Glomerular visceral epithelial cell (primary cell): Measurements from ENCODE around the gene CACNA1B.

Experiments used
- DNase-seq: peaks from one replicate; pipeline ENCODE4 v3.0.0-alpha.2; 2016; ENCODE audit errors: extremely low spot score

Gene CACNA1B

DNA sequence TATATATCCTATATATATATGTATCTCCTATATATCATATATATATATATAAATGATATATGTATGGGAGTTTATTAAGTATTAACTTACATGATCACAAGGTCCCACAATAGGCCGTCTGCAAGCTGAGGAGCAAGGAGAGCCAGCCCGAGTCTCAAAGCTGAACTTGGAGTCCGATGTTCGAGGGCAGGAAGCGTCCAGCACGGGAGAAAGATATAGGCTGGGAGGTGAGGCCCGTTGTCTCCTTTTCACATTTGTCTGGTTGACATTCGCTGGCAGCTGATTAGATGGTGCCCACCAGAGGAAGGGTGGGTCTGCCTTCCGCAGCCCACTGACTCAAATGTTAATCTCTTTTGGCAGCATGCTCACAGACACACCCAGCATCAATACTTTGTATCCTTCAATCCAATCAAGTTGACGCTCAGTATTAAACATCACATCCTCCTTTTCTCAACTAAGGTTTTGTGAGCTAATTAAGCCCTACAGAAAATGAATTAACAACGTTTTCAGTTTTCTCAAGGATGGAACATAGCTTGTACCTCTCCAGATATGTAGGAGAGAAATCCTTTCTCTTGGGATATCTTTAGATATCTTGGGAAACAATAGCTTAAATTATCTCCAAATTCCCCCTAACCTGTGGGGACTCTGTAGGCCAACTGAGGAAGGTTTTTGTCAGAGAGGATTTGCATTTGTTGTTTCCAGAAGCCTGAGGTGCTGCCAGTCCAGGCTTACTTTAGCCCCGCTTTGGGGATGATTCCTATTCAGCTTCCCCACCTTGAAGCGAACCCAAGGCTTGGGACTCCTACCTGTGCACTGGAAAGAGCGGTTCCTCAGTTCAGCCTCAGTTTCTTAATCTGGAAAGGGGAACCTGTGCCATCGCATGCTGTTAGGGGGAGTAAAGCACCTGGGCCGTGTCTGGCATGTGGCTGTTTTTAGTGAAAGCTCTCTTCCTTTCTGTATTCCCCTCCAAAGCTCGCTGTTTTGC, 163.2 kb downstream of the CACNA1B start:
- no peak for DNase-seq

DNA sequence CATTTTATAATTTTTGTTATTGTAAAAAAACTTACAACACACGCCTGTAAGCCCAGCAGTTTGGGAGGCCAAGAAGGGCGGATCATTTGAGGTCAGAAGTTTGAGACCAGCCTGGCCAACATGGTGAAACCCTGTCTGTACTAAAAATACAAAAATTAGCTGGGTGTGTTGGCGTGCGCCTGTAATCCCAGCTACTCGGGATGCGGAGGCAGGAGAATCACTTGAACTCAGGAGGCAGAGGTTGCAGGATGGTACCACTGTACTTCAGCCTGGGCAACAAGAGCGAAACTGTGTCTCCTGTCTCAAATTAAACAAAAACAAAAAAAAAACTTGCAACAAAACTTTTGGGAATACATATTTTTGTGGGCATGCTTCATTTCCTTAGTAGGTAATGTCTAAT, 164.6 kb downstream of the CACNA1B start:
- DNase-seq = no peak

DNA sequence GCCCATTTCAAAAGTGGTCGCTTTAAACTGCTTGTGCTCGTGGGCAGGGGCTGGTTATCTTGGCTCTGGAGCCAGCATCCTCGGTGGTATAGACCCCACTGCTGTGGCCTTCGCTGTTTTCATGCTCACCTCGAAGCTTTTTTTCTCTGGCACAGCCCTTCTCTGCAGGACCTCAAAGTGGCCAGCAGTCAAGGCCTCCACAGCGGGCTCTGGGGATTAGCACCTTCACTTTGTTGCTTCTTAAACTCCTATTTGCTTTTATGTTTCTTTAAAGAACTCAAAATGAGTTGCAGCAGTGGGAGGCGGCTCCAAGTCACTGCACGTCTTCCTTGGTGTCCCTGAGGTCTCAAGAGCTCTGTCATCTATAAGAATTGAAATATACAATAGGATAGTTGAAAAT, 165.1 kb downstream of the CACNA1B start:
- DNase-seq = no peak

DNA sequence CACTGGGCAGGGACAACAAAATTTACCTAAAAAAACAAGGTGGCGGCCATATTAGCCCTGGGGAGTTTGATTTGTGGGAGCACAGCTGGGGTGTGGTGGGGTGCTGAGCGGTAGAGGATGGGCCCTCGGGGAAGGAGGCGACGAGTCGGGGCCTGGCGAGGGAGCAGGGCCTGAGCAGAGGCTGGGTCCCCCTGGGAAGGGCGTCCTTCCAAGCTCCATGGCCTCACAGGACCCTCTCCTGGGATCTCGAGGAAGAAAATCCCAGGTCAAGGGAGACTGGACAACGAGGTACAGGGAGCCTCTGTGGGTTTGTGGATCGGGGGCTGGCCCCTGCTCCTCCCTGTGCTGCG, 165.5 kb downstream of the CACNA1B start:
- DNase-seq = no peak

DNA sequence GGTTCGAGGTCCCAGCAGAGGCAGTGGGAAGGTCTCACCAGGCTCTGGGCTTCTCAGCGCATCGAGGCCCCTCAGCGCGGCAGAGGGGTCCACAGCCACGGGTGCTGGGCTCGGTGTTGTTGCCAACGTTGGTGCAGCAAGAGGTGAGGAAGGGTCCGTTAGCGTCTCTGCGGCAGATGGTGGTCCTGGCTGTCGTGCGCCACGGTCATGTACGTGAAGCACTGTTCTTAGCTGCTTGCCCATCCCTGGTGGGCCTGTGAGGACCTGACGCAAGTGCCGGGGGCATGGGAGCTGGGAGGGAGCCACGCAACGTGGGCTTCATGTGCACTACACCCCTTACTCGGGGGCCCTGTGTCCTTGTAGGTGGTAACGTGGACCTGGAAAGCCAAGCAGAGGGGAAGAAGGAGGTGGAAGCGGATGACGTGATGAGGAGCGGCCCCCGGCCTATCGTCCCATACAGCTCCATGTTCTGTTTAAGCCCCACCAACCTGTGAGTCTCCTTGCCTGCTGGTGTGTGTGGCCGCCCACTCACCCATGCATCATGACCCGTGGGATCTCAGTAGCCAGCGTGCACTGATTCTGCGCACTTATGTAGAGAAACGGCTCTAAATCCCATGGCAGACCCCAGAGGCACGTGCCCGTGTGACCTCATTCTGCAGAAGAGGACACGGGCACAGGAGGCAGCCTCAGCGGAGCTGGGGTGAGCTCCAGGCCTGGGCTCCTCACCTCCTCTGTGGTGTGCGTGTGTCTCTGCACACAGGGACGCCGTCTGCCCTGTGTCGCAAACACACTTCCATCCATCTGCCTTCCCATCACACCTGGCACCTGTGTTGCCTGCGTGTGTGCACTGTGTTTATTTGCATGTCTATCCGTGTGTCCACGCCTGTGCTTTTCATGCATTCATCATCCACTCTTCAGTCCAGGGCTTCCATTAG, 166.1 kb downstream of the CACNA1B start:
- no peak for DNase-seq

DNA sequence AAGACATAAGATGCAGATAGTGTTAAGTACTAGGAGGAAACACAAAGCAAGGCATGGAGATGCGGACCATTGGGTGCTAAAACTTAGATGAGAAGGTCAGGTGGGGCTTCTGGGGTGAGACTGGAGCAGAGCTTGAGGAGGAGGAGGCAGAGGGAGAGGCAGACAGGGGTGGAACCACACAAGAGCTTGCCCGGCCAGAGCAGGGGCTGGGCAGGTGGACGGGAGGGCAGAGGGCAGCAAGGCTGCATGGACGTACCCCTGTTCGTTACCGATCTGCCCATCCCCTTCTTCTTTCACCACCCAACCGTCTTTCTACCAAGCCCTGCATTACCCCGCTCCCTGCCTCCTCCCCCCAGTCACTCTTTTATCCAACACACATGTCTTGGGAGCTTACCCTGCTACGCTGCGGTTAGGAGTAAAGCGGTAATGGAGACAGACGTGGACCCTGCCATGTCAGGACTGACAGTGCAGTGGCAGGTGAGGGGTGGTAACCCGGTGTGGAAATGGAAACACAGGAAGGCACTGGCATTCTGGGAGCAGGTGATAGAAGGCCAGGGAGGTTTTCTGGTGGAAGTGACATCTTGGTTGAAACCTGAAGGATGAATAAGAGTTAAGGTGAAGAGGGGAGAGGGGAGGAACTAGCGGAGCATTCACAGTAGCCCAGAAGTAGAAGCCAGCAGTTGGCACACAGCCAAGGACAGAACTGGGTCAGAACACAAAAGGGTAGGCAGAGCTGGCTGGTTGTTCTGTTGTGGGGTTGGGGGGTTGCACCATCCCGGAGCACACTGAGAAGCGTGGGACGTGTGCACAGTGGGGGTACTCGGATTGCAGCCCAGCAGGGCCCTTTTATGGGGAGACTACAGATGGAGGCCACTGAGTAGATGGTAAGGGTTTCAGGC, 167.2 kb downstream of the CACNA1B start:
- no peak for DNase-seq

DNA sequence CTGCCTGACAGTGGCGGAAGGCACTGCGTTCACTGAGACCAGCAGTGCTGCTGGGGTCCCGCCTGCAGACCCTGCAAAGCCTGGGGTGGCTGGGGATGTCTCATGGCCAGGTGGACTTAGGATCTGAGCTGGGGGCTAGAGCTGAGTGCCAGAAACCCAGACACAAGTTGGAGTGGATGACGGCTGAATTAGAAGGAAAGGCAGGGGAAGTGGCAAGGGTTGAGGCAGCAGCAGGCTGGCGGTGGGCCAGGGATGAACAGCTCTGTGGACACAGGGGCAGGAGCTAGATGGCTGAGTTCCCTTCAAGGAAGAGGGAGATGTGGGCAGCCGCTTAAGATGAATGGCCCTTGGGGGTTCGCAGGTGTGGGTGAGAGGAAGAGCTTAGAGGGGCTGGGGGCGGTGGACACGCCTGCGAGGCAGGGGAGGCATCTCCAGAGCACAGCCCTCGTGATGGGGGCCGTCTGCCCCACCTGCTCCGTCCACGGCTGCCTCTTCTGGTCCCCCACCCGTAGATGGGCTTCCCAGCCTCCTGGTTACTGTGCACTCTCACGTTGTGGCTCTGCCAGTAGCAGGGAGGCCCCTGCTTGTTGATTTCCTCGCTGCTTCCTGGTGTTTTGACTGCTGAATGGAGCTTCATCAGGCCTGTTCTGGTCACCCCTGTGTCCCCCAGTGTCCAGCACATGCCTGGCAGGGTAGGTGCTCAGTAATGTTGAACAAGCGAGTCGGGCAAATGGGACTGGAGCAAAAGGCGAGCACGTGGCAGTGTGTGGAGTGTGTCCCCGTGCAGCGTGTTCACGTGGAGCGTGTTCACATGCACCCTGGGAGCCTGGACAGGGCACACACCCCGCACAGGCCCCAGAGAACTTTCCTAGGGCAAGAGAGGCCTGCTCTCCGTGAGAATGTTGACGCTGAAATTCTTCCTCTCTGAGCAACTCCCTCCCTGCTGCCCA, 168.2 kb downstream of the CACNA1B start:
- no peak for DNase-seq

DNA sequence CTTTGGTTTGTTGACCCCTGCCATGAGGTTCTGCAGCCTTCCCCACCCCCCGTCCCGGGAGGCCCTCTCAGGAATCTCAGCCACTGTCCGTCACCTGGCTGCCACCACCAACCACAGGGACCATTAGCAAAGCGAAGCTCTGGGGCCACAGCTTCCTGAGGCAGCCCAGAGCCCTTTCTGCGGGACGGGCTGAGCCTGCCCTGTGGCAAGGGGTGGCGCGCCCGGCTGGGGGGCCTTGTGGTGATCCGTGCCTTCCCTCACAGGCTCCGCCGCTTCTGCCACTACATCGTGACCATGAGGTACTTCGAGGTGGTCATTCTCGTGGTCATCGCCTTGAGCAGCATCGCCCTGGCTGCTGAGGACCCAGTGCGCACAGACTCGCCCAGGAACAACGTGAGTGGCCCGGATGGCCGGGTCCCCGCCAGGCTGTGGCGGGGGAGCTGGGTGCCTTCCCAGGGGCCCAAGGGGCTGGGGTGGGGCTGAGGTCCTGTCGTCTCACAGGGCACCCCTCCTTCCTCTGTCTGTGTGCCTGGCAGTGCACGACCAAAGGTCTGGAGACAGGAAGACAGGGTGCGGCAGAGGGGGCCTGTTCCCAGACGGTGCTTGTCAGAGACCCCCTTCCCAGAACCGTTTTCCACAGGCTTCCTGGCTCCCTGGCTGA, 169.2 kb downstream of the CACNA1B start:
- no peak for DNase-seq

DNA sequence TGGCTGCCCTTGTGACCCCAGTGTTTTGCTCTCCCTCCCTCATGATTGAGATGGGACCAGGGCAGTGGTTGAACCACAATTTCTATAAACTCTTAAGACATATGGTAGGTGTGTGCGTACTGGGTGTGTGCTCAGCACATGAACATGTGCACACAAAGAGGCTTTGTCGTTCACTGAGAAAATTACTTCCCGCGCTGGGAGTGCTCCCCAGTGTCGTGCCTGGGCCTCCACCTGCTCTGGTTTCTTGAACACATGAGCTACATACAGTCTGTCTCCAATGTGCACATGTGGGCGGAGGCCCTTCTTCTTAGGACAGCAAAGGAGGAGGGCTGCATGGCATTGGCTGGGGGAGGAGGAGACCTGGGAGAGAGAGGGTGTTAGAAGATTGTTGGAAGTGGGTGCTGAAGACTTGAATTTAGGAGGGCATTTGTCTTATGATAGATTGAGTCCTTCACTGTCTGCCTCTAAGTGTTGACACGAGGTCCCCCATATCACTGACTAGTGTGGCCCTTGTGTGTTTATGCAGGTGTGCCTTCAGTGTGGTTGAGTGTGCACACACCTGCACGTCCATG, 170.0 kb downstream of the CACNA1B start:
- DNase-seq = no peak

DNA sequence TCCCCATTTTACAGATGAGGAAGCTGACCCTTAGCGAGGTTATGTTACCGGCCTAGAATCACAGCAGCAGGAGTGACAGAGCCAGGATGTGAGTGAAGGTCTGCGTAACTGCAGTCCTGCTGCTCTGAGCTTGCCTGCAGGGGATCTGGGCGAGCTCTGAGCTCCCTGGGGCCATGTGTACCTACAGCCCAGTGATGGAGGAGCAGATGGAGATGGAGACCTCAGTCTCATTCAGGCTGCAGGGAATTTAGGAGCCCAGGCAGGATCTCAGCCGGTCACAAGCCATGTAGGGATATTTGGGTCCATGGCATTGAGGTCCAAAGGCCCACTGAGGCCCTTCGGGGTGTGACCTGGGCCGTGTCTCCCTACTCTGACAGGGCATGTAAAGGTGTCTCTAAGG, 170.6 kb downstream of the CACNA1B start:
- DNase-seq = no peak

DNA sequence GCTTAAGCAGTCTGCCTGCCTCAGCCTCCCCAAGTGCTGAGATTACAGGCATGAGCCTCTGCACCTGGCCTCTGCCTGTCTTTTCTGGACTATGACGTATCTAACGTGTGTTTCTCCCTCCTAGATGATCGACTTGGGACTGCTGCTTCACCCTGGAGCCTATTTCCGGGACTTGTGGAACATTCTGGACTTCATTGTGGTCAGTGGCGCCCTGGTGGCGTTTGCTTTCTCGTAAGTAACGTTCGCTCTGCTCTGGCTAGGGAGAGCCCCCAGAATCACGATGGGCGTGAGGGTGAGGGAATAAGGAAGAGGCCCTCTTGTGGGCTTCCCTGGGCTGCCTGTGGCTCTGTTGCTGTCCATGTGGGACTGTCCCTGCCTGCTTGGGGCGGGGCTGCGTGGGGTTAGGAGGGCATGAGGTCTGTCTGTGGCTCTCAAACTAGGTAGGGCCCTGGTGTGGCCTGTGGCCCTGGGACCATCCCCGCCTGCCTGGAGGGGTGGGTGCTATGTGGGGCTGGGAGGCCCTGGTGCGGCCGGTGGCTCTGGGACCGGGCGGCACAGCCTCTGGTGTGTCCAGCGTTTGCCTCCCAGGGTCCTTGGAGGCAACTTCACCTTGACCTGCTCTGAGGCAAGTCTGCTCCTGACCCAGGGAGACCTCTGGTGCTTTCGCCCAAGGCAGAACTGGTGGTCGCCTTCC, 171.7 kb downstream of the CACNA1B start:
- DNase-seq = no peak

DNA sequence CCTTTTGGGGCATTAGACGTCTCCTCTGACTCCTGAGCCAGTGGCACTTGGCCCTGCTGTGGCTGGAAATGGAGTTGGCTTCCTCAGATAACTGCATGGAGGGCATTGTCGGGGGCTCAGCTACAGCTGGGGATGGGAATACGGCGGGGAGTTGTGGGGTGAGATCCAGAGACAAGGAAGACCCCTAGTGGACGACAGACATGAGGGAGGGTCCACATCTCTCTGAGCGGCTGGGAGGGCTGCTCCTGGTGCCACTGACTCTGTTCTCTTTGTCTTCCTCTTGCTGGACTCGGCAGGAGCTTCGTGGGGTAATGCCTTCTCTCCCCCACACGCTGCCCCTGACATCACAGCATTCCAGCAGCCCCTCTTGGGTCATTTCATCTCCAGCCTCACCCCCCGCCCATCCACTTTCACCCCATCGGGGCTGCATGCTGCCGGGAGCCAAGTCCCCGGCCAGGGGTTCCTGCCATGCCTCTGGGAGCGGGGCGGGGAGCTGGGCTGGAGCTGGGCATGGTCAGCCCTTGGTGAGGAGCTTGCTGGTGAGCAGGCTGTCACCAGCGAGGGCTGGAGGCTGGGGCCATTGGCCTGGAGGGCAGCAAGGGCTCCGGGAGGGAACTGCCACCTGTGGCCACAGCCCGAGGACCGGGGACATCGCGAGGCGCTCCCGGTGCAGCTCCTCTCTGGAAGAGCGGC, 172.3 kb downstream of the CACNA1B start:
- DNase-seq = no peak

DNA sequence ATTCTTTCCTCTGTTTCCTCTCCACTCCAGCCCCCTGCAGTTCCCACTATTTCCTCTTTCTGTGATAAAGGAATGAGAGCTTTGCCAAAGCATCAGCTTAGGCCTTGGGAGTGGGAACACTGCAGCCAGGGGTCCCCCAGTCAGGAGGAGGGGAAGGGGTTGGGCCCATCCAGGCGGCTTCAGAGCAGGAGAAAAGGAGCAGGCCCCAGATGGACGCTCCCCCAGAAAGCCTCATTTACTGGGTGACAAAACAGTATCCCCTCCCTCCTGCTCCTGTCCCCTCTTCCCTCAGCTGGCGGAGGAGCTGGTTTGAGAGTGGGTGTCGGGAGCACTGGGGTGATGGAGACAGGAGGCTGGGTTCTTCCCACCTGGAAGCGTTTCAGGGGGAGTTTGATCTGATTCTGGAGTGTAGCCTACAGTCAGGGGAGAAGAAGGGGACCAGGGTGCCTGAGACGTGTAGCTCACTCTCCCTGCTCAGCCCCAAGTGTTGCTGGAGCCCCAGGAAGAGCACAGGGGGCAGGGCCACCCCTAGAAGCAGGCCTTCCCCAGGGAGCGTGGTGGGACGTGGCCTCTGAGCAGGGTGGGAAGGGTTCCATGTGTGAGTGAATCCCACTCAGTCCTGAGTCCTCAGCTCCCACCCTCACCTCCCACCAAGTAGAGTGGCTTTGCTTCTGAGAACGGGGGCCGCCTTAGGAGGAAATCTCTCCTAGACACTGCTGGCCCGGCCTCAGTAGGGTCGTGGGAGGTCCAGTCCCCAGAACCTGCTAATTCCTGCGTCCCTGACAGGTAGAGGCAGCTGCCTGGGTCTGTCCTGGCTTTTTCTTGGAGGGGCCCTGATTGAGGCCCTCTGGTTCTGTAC, 173.1 kb downstream of the CACNA1B start:
- DNase-seq = no peak

DNA sequence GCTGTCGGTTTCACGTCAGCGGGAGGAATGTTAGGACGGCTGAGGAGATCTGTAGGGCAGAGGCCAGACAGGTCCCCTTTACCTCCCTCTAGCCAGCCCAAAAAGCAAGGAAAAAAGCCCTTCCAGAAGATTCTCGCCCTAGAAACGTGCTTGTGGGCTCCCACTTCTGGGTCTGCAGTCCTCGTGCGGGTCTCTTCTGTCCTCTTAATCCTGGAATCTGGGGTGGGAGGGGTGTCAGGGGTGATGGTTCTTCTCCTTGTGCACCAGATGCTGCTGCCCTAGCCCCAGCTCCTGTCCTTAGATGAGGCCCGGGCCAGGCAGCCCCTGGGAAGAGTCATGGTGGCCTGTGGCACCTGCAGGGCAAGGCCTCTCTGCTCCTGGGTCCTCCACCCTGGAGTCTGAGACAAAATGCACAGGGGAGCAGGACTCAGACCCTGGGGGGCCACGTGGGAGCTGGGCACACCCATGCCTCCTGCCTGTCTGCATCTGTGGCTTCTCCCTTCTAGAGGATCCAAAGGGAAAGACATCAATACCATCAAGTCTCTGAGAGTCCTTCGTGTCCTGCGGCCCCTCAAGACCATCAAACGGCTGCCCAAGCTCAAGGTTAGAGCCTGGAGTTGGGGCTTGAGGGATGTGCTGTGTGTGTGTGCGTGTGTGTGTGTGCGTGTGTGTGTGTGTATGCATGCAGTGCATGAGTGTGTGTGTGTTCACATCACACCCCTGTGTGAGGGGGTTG, 174.2 kb downstream of the CACNA1B start:
- no peak for DNase-seq

DNA sequence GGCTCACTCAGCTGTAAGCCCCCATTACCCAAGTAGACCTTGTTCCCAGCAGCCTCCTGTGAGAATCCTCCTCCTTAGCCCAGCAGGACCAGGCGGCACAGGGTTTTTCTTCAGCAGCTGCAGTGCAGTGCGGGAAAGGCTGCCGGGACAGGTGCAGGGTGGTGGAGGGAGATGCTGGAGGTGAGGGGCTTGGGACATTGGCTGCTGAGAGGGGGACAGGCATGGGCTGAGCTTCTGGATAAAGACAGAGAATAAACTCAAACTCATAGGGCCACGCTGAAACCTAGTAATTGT, 174.7 kb downstream of the CACNA1B start:
- DNase-seq = no peak

DNA sequence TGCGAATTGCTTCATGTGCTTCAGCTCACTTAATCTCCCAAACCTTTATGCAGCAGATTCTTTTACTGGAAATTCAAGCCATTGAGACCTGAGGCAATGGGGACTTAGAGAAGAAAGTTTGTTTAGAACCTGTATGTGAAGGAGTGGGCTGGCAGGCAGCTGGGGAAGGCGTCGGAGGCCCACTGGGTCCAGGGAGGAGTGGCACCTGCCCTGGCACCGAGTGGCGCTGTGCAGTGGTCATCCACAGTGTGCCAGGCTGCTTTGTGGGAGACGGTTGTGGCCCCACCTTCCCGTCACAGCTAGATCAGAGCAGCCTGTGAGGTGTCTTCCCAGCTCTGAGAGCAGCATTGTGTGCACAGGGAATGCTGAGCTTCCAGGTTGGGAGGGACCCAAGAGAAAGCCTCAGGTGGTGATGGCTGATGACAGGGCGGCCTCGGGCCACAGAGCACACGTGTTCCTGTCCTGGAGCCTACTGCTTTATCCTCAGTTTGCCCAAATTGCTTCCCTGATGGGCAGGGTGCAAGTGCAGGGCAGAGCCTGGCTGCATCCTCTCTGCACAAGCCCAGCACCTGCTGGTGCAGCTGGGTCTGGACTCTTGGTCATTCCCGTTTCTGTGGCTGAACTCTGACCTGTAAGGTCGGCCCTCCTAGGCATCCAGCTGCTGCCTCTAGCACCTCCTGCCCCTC, 175.2 kb downstream of the CACNA1B start:
- DNase-seq = no peak
